Endothelial cell of umbilical vein (primary cell): ENCODE measurements around the gene MCM5. TPM values are rescaled to one million over a fixed set of nuclear protein-coding genes. Genes with fewer than 3 reads are reported as not detected.

Experiments
- BruUV-seq: library from RNA; stranded (reverse); fragments of 400-500 nt; replicated peaks from 2 replicates; lab custom pipeline; 2021; lab: Mats Ljungman, UMichigan
- CTCF ChIA-PET: fragments of 300-600, 350-600 bp; sonication (Branson Sonifier 250); formaldehyde crosslinking; loops from one replicate; lab custom pipeline; 2021; ENCODE audit warnings: antibody characterized with exemption, inconsistent platforms; lab: Charles Lee
- POLR2A ChIA-PET: fragments of 300-600, 350-600 bp; sonication (Branson Sonifier 250); formaldehyde crosslinking; loops from one replicate; lab custom pipeline; 2021; ENCODE audit warnings: antibody characterized with exemption, inconsistent platforms; lab: Charles Lee
- DNase-seq: peaks from one replicate; pipeline ENCODE4 v3.0.0-alpha.2; 2011; ENCODE audit warnings: low read depth, low spot score
- FAIRE-seq: peaks from 2 replicates; lab custom pipeline; 2011; peaks lifted over from hg19 to GRCh38; lab: Jason Lieb, UNC
- H2AFZ ChIP-seq: 2 replicates; pipeline ENCODE4 v1.6.0; 2012; ENCODE audit warnings: low read depth, low read length, control low read depth, inconsistent platforms
- H3K27ac ChIP-seq: 2 replicates; pipeline ENCODE4 v1.5.1; 2011; ENCODE audit warnings: low read depth, mild to moderate bottlenecking, control low read depth, low read length, moderate library complexity; ENCODE audit not compliant: insufficient read depth
- H3K27me3 ChIP-seq, 2 experiments: 2 replicates each; pipeline versions ENCODE4 v1.6.0 to v1.6.1; 2011; ENCODE audit warnings: low read length in 2 of 2, mixed read lengths in 1 of 2; ENCODE audit not compliant: control insufficient read depth in 2 of 2, insufficient read depth in 2 of 2
- H3K36me3 ChIP-seq, 2 experiments: 2 replicates in 1 of 2; 3 replicates in 1 of 2; pipeline ENCODE4 v1.5.1; 2011; ENCODE audit warnings: low read length in 2 of 2, mild to moderate bottlenecking in 1 of 2, moderate library complexity in 1 of 2; ENCODE audit not compliant: control insufficient read depth in 2 of 2, insufficient read depth in 2 of 2; ENCODE audit errors: extremely low read depth in 1 of 2
- H3K4me1 ChIP-seq: 3 replicates; pipeline ENCODE4 v1.5.1; 2011; ENCODE audit warnings: mild to moderate bottlenecking, low read length; ENCODE audit not compliant: control insufficient read depth, insufficient read depth; ENCODE audit errors: extremely low read depth
- H3K4me2 ChIP-seq: 2 replicates; pipeline ENCODE4 v1.6.1; 2011; ENCODE audit warnings: low read length, control low read depth, mixed read lengths; ENCODE audit not compliant: insufficient read depth
- H3K4me3 ChIP-seq, 3 experiments: fragments of 200-600 bp in 1 of 3; sonication (generic), shearing (Covaris generic) in 1 of 3; replicated peaks in 1 of 3; 2 replicates each; pipeline ENCODE4 v1.5.1; 2011 to 2016; ENCODE audit warnings: control low read depth in 3 of 3, low read length in 3 of 3, mild to moderate bottlenecking in 2 of 3, inconsistent platforms in 1 of 3, low read depth in 1 of 3, moderate library complexity in 1 of 3; ENCODE audit not compliant: insufficient read depth in 1 of 3
- H3K79me2 ChIP-seq: 2 replicates; pipeline ENCODE4 v1.6.0; 2012; ENCODE audit warnings: low read length, inconsistent platforms; ENCODE audit not compliant: control insufficient read depth, insufficient read depth
- H3K9ac ChIP-seq: replicated peaks from 2 replicates; pipeline ENCODE3; 2011; ENCODE audit warnings: low read length, control low read depth; ENCODE audit not compliant: insufficient read depth; ENCODE audit errors: extremely low read depth
- H3K9me1 ChIP-seq: replicated peaks from 3 replicates; pipeline ENCODE4 v1.6.0; 2011; ENCODE audit warnings: mild to moderate bottlenecking, low read length; ENCODE audit not compliant: control insufficient read depth, insufficient read depth; ENCODE audit errors: extremely low read depth
- H3K9me3 ChIP-seq: replicated peaks from 2 replicates; pipeline ENCODE4 v1.5.1; 2012; ENCODE audit warnings: low read length, inconsistent platforms; ENCODE audit not compliant: control insufficient read depth, insufficient read depth
- H4K20me1 ChIP-seq: replicated peaks from 2 replicates; pipeline ENCODE3; 2011; ENCODE audit warnings: mild to moderate bottlenecking, low read length; ENCODE audit not compliant: control insufficient read depth, insufficient read depth; ENCODE audit errors: extremely low read depth
- EZH2 ChIP-seq: IDR thresholded peaks from 2 replicates; pipeline ENCODE4 v1.6.1; 2012; ENCODE audit warnings: borderline replicate concordance, low read depth, mild to moderate bottlenecking, moderate library complexity, low read length, inconsistent platforms; ENCODE audit not compliant: severe bottlenecking
- FOS ChIP-seq: IDR thresholded peaks from 2 replicates; pipeline ENCODE4 v1.6.1; 2011; ENCODE audit warnings: mild to moderate bottlenecking, low read length, moderate library complexity, borderline replicate concordance; ENCODE audit not compliant: insufficient read depth
- GATA2 ChIP-seq: IDR thresholded peaks from 2 replicates; pipeline ENCODE4 v1.7.0; 2011; ENCODE audit warnings: low read depth, mild to moderate bottlenecking, moderate library complexity, mixed read lengths, low read length; ENCODE audit not compliant: insufficient read length, insufficient read depth
- JUN ChIP-seq: IDR thresholded peaks from 2 replicates; pipeline ENCODE4 v1.6.1; 2011; ENCODE audit warnings: borderline replicate concordance, low read depth; ENCODE audit not compliant: insufficient read length, insufficient read depth
- MYC ChIP-seq: IDR thresholded peaks from one replicate; pipeline ENCODE4 v1.6.1; 2011; ENCODE audit warnings: mild to moderate bottlenecking, low read depth, low read length
- POLR2A ChIP-seq: IDR thresholded peaks from 2 replicates; pipeline ENCODE4 v1.6.1; 2012; ENCODE audit warnings: low read depth, mild to moderate bottlenecking, control low read depth, low read length
- POLR2AphosphoS5 ChIP-seq: IDR thresholded peaks from 2 replicates; pipeline ENCODE4 v1.6.1; 2012; ENCODE audit warnings: low read depth, mild to moderate bottlenecking, control low read depth, low read length, moderate library complexity; ENCODE audit not compliant: insufficient read depth
- dilution Hi-C: fragments of 300-500 bp; cut with MboI; formaldehyde crosslinking; loops from one replicate; pipeline ENCODE4 v1.15.0; 2019; ENCODE audit warnings: low sequenced_read_pairs; ENCODE audit not compliant: extremely low pct_ligation_motif_present
- intact Hi-C: fragments of 100-400 bp; cut with micrococcal nuclease; formaldehyde crosslinking; loops from one replicate; pipeline ENCODE4 v1.10.0; 2022
- polyA plus RNA-seq, 4 experiments: library from polyadenylated mRNA; depleted of rRNA in 3 of 4; stranded (reverse) in 3 of 4; unstranded in 1 of 4; fragments of >200 nt; gene quantifications; 2 replicates each; pipeline versions ENCODE4 v1.2.1 to v1.2.3, GENCODE V29; 2011 to 2012; ENCODE audit warnings: missing spikeins in 1 of 4
- total RNA-seq: library from RNA; stranded (reverse); gene quantifications from 2 replicates; pipeline ENCODE4 v1.2.3, GENCODE V29; 2021
- TF ChIP-seq, protein P1 (sequence below), 2 donors: IDR thresholded peaks; 1 replicate in 1 of 2; 2 replicates in 1 of 2; pipeline ENCODE4 v1.5.1; 2011; ENCODE audit warnings: low read length in 2 of 2, mild to moderate bottlenecking in 2 of 2, moderate library complexity in 2 of 2, control low read depth in 1 of 2, inconsistent platforms in 1 of 2, low read depth in 1 of 2; ENCODE audit not compliant: insufficient read depth in 1 of 2; ENCODE audit errors: extremely low read depth in 1 of 2
- TF ChIP-seq, protein P2 (sequence below): IDR thresholded peaks from 2 replicates; pipeline ENCODE4 v1.6.1; 2011; ENCODE audit not compliant: insufficient read depth, insufficient read length

Gene MCM5
- total and polyA plus RNA-seq, 2 donors (not counting 3 experiments of a cell fraction or from before 2014, with no cell fraction given) = 67.8 to 111 TPM

DNA sequence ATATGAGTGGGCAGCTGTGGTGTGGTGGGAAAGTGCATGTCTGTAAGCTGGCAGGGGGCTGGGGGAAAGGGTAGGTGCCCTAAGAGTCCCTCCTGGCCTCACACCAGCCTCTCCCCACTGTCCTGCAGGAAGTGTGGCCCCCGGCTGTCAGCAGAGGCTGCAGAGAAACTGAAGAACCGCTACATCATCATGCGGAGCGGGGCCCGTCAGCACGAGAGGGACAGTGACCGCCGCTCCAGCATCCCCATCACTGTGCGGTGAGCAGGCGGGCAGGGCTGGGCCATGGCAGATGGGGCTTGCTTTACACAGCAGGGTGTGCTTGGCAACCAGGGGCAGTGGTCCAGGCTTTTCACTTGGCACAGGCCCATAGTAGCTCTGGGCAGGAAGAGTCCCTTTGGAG, 19.8 kb downstream of the MCM5 start:
- Histone ChIP-seq H3K9me3 (no peaks in the 10 kb centered on the region), H3K4me1 (no peaks in the 10 kb centered on the region), H3K9me1 (no peaks in the 10 kb centered on the region), H4K20me1 (no peaks in the 10 kb centered on the region), H2AFZ (no peak overlapping the region), H3K27me3 (no peaks in the 10 kb centered on the region), H3K27ac (no peak overlapping the region), H3K36me3 (peaks cover 13 to 38% of the 10 kb centered on the region in 2 experiments), H3K4me3 (no peak overlapping the region), H3K79me2 (no peaks in the 10 kb centered on the region), H3K4me2 (no peak overlapping the region), H3K9ac (no peak overlapping the region)
- intact Hi-C loops (no loop called here), dilution Hi-C loops (no loop called here)
- BruUV-seq = no TSS peak
- POLR2A ChIA-PET = no interaction called here
- CTCF ChIA-PET = interaction anchor here (1.2 to 5.0 kb wide), 3 partner anchors 10 to 162 kb away, joined by 4 to 27 read pairs (median 5); no protein-coding TSS in a partner anchor
- DNase-seq (no peak), FAIRE-seq (no peak)
- TF ChIP-seq MYC = no peak
- TF ChIP-seq FOS = no peak
- TF ChIP-seq POLR2A = no peak
- TF ChIP-seq JUN = no peak
- no peak for TF ChIP-seq EZH2
- TF ChIP-seq, protein P1, sequence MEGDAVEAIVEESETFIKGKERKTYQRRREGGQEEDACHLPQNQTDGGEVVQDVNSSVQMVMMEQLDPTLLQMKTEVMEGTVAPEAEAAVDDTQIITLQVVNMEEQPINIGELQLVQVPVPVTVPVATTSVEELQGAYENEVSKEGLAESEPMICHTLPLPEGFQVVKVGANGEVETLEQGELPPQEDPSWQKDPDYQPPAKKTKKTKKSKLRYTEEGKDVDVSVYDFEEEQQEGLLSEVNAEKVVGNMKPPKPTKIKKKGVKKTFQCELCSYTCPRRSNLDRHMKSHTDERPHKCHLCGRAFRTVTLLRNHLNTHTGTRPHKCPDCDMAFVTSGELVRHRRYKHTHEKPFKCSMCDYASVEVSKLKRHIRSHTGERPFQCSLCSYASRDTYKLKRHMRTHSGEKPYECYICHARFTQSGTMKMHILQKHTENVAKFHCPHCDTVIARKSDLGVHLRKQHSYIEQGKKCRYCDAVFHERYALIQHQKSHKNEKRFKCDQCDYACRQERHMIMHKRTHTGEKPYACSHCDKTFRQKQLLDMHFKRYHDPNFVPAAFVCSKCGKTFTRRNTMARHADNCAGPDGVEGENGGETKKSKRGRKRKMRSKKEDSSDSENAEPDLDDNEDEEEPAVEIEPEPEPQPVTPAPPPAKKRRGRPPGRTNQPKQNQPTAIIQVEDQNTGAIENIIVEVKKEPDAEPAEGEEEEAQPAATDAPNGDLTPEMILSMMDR (IDR thresholded peaks at IDR 0.05; ENCODE audit: extremely low read depth in 1 of 2, insufficient read depth in 1 of 2, low read depth in 1 of 2, low read length in 2 of 2) = no peak
- TF ChIP-seq, protein P2, sequence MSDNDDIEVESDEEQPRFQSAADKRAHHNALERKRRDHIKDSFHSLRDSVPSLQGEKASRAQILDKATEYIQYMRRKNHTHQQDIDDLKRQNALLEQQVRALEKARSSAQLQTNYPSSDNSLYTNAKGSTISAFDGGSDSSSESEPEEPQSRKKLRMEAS = no peak
- no peak for TF ChIP-seq GATA2
- TF ChIP-seq POLR2AphosphoS5 = no peak
